Measurements from ENCODE around the gene POLR2A.

The POLR2A gene

GRCh38 chr17:7508145-7508544 lies 24.0 kb downstream of the POLR2A start:
- H3K9me3 Mint-ChIP-seq = no peaks in the 10 kb centered on the region
- no peak overlapping the region for H3K4me3 Mint-ChIP-seq
- no peaks in the 10 kb centered on the region for H3K4me1 Mint-ChIP-seq
- no peaks in the 10 kb centered on the region for H3K27me3 Mint-ChIP-seq
- peaks cover 15% of the 10 kb centered on the region for H3K36me3 Mint-ChIP-seq
- no peak overlapping the region for H3K27ac Mint-ChIP-seq

GRCh38 chr17:7508846-7509245 lies 24.7 kb downstream of the POLR2A start:
- H3K9me3 Mint-ChIP-seq = no peaks in the 10 kb centered on the region
- H3K27me3 Mint-ChIP-seq = no peaks in the 10 kb centered on the region
- no peak overlapping the region for H3K4me3 Mint-ChIP-seq
- H3K36me3 Mint-ChIP-seq = peaks cover 10% of the 10 kb centered on the region
- no peaks in the 10 kb centered on the region for H3K4me1 Mint-ChIP-seq
- no peak overlapping the region for H3K27ac Mint-ChIP-seq

- no peak overlapping the region for H3K27ac Mint-ChIP-seq
- no peak overlapping the region for H3K4me3 Mint-ChIP-seq
- no peaks in the 10 kb centered on the region for H3K9me3 Mint-ChIP-seq
- peaks cover 6% of the 10 kb centered on the region for H3K36me3 Mint-ChIP-seq
- peaks cover 4% of the 10 kb centered on the region for H3K4me1 Mint-ChIP-seq
- no peaks in the 10 kb centered on the region for H3K27me3 Mint-ChIP-seq
Measured at GRCh38 chr17:7509937-7510336, 25.8 kb downstream of the POLR2A start.

- H3K4me1 Mint-ChIP-seq = peaks cover 4% of the 10 kb centered on the region
- no peak overlapping the region for H3K27ac Mint-ChIP-seq
- H3K36me3 Mint-ChIP-seq = peaks cover 3% of the 10 kb centered on the region
- H3K9me3 Mint-ChIP-seq = no peaks in the 10 kb centered on the region
- H3K4me3 Mint-ChIP-seq = no peak overlapping the region
- H3K27me3 Mint-ChIP-seq = no peaks in the 10 kb centered on the region
Measured at GRCh38 chr17:7511108-7511507, 26.9 kb downstream of the POLR2A start.

- no peaks in the 10 kb centered on the region for H3K27me3 Mint-ChIP-seq
- H3K4me3 Mint-ChIP-seq = no peak overlapping the region
- H3K9me3 Mint-ChIP-seq = no peaks in the 10 kb centered on the region
- peaks cover 4% of the 10 kb centered on the region for H3K4me1 Mint-ChIP-seq
- H3K36me3 Mint-ChIP-seq = peaks cover 3% of the 10 kb centered on the region
- H3K27ac Mint-ChIP-seq = peak overlapping the region; percentile 82
Measured at GRCh38 chr17:7512105-7512504, 27.9 kb downstream of the POLR2A start.

- no peak overlapping the region for H3K4me3 Mint-ChIP-seq
- peaks cover 4% of the 10 kb centered on the region for H3K4me1 Mint-ChIP-seq
- no peaks in the 10 kb centered on the region for H3K9me3 Mint-ChIP-seq
- peaks cover 3% of the 10 kb centered on the region for H3K36me3 Mint-ChIP-seq
- no peak overlapping the region for H3K27ac Mint-ChIP-seq
- H3K27me3 Mint-ChIP-seq = no peaks in the 10 kb centered on the region
Measured at GRCh38 chr17:7512824-7513540, 28.8 kb downstream of the POLR2A start.

GRCh38 chr17:7513850-7514419 lies 29.8 kb downstream of the POLR2A start:
- peak overlapping the region; percentile 43 for H3K27ac Mint-ChIP-seq
- H3K9me3 Mint-ChIP-seq = no peaks in the 10 kb centered on the region
- H3K4me1 Mint-ChIP-seq = peaks cover 4% of the 10 kb centered on the region
- H3K4me3 Mint-ChIP-seq = no peak overlapping the region
- H3K27me3 Mint-ChIP-seq = no peaks in the 10 kb centered on the region
- H3K36me3 Mint-ChIP-seq = peaks cover 3% of the 10 kb centered on the region

GRCh38 chr17:7515911-7516610 lies 31.9 kb downstream of the POLR2A start:
- H3K27me3 Mint-ChIP-seq = no peaks in the 10 kb centered on the region
- H3K36me3 Mint-ChIP-seq = peaks cover 3% of the 10 kb centered on the region
- H3K4me1 Mint-ChIP-seq = peaks cover 4% of the 10 kb centered on the region
- peak overlapping the region; percentile 32 for H3K27ac Mint-ChIP-seq
- H3K4me3 Mint-ChIP-seq = no peak overlapping the region
- no peaks in the 10 kb centered on the region for H3K9me3 Mint-ChIP-seq

- Mint-ChIP-seq H3K36me3 (no peaks in the 10 kb centered on the region), H3K4me1 (peaks cover 7% of the 10 kb centered on the region), H3K4me3 (no peak overlapping the region), H3K27ac (no peak overlapping the region), H3K9me3 (no peaks in the 10 kb centered on the region), H3K27me3 (no peaks in the 10 kb centered on the region)
Measured at GRCh38 chr17:7523033-7523432, 38.9 kb downstream of the POLR2A start.

- H3K9me3 Mint-ChIP-seq = no peaks in the 10 kb centered on the region
- no peaks in the 10 kb centered on the region for H3K27me3 Mint-ChIP-seq
- no peak overlapping the region for H3K4me3 Mint-ChIP-seq
- H3K4me1 Mint-ChIP-seq = no peaks in the 10 kb centered on the region
- H3K27ac Mint-ChIP-seq = no peak overlapping the region
- no peaks in the 10 kb centered on the region for H3K36me3 Mint-ChIP-seq
Measured at GRCh38 chr17:7528842-7529241, 44.7 kb downstream of the POLR2A start.

GRCh38 chr17:7530023-7530900 lies 46.1 kb downstream of the POLR2A start:
- Mint-ChIP-seq H3K27ac (no peak overlapping the region), H3K4me3 (no peak overlapping the region), H3K36me3 (no peaks in the 10 kb centered on the region)

GRCh38 chr17:7538050-7538449 lies 53.9 kb downstream of the POLR2A start:
- H3K4me1 Mint-ChIP-seq = no peaks in the 10 kb centered on the region
- no peaks in the 10 kb centered on the region for H3K27me3 Mint-ChIP-seq
- H3K27ac Mint-ChIP-seq = no peak overlapping the region
- H3K36me3 Mint-ChIP-seq = no peaks in the 10 kb centered on the region
- H3K9me3 Mint-ChIP-seq = no peaks in the 10 kb centered on the region
- no peak overlapping the region for H3K4me3 Mint-ChIP-seq

More at GRCh38 chr17:7530023-7530900, 46.1 kb downstream of the POLR2A start:
- H3K9me3 Mint-ChIP-seq = no peaks in the 10 kb centered on the region
- H3K4me1 Mint-ChIP-seq = no peaks in the 10 kb centered on the region
- no peaks in the 10 kb centered on the region for H3K27me3 Mint-ChIP-seq

GRCh38 chr17:7538891-7539545 lies 54.9 kb downstream of the POLR2A start:
- Mint-ChIP-seq H3K27ac (no peak overlapping the region), H3K27me3 (no peaks in the 10 kb centered on the region), H3K4me1 (no peaks in the 10 kb centered on the region), H3K9me3 (no peaks in the 10 kb centered on the region), H3K36me3 (no peaks in the 10 kb centered on the region), H3K4me3 (no peak overlapping the region)

- Mint-ChIP-seq H3K27me3 (no peaks in the 10 kb centered on the region), H3K36me3 (no peaks in the 10 kb centered on the region), H3K27ac (no peak overlapping the region), H3K4me3 (no peak overlapping the region), H3K4me1 (no peaks in the 10 kb centered on the region), H3K9me3 (no peaks in the 10 kb centered on the region)
Measured at GRCh38 chr17:7541074-7541621, 57.0 kb downstream of the POLR2A start.

- H3K27ac Mint-ChIP-seq = no peak overlapping the region
- no peaks in the 10 kb centered on the region for H3K36me3 Mint-ChIP-seq
- no peak overlapping the region for H3K4me3 Mint-ChIP-seq
- no peaks in the 10 kb centered on the region for H3K27me3 Mint-ChIP-seq
- H3K4me1 Mint-ChIP-seq = peaks cover 14% of the 10 kb centered on the region
- no peaks in the 10 kb centered on the region for H3K9me3 Mint-ChIP-seq
Measured at GRCh38 chr17:7544911-7545310, 60.7 kb downstream of the POLR2A start.

All from activated naive CD4-positive, alpha-beta T cell treated with anti-CD3 and anti-CD28 coated beads, Interleukin-2, amount 50 U/mL, for 24 hours (primary cell).